ENCODE results near the gene MYO9B.

- TF ChIP-seq CTCF (conservative IDR thresholded peaks at IDR 0.05) = no peak
- no peak for TF ChIP-seq EZH2 (IDR thresholded peaks at IDR 0.05; ENCODE audit: low read depth)
These were observed 30.0 kb downstream of the MYO9B start for GRCh38 chr19:17105556-17105955.

Measured in PC-9 (cell line).